ENCODE measurements around the gene DOLK.

- TF ChIP-seq CTCF (conservative IDR thresholded peaks at IDR 0.05; ENCODE audit: low read depth, low read length) (no peak), EZH2 (IDR thresholded peaks at IDR 0.05; ENCODE audit: borderline replicate concordance, low read depth, low read length, poor library complexity, severe bottlenecking) (no peak)
These were observed 3.4 kb downstream of the DOLK start for GRCh38 chr9:128943832-128944620.
